NCI-H526 treated with DMSO at 0.1 percent for 48 hours (cell line): ENCODE data around the gene FAM98B.

Experiments used
- DNase-seq: peaks from one replicate; lab custom pipeline; 2025; lab: John Stamatoyannopoulos, UW

Gene FAM98B

GRCh38 chr15:38461066-38461833, 7.3 kb downstream of the FAM98B start:
- DNase-seq, result no peak

GRCh38 chr15:38463893-38464292, 10.0 kb downstream of the FAM98B start:
- peak; percentile 74 for DNase-seq

- peak; percentile 45 for DNase-seq
Observed at GRCh38 chr15:38464675-38465074, 10.7 kb downstream of the FAM98B start.

- no peak for DNase-seq
Observed at GRCh38 chr15:38470816-38471215, 16.9 kb downstream of the FAM98B start.

- DNase-seq, result no peak
Observed at GRCh38 chr15:38471974-38472373, 18.0 kb downstream of the FAM98B start.

- DNase-seq, result peak; percentile 83
Observed at GRCh38 chr15:38474155-38474757, 20.3 kb downstream of the FAM98B start.

GRCh38 chr15:38475361-38475760, 21.4 kb downstream of the FAM98B start:
- DNase-seq, result no peak

GRCh38 chr15:38476120-38476519, 22.2 kb downstream of the FAM98B start:
- no peak for DNase-seq

GRCh38 chr15:38477637-38478036, 23.7 kb downstream of the FAM98B start:
- DNase-seq, result no peak

- no peak for DNase-seq
Observed at GRCh38 chr15:38479266-38479665, 25.3 kb downstream of the FAM98B start.

- no peak for DNase-seq
Observed at GRCh38 chr15:38479756-38480155, 25.8 kb downstream of the FAM98B start.

GRCh38 chr15:38481113-38481512, 27.2 kb downstream of the FAM98B start:
- DNase-seq, result no peak

GRCh38 chr15:38481761-38482160, 27.8 kb downstream of the FAM98B start:
- no peak for DNase-seq

- no peak for DNase-seq
Observed at GRCh38 chr15:38482572-38482971, 28.6 kb downstream of the FAM98B start.

GRCh38 chr15:38486936-38487335, 33.0 kb downstream of the FAM98B start:
- DNase-seq, result no peak

- no peak for DNase-seq
Observed at GRCh38 chr15:38487378-38487777, 33.5 kb downstream of the FAM98B start.

GRCh38 chr15:38490242-38490922, 36.5 kb downstream of the FAM98B start:
- no peak for DNase-seq

GRCh38 chr15:38496151-38496550, 42.2 kb downstream of the FAM98B start:
- DNase-seq, result no peak

- DNase-seq, result no peak
Observed at GRCh38 chr15:38499651-38500050, 45.7 kb downstream of the FAM98B start.

- DNase-seq, result no peak
Observed at GRCh38 chr15:38503496-38503895, 49.6 kb downstream of the FAM98B start.

GRCh38 chr15:38504680-38505467, 50.9 kb downstream of the FAM98B start:
- DNase-seq, result no peak

- no peak for DNase-seq
Observed at GRCh38 chr15:38506997-38507396, 53.1 kb downstream of the FAM98B start.
